IMR-90 (cell line): ENCODE data around the gene DNAJA1.

ENCODE experiments used
- BHLHE40 ChIP-seq: fragments of 150-350 bp; IDR thresholded peaks from 2 replicates; pipeline ENCODE4 v1.6.1; 2016; ENCODE audit warnings: mild to moderate bottlenecking, low read depth, low read length
- CEBPB ChIP-seq: IDR thresholded peaks from 2 replicates; pipeline ENCODE4 v1.6.1; 2012; ENCODE audit warnings: low read depth, low read length, improper control_type of control experiment
- CHD1 ChIP-seq: IDR thresholded peaks from 2 replicates; pipeline ENCODE4 v1.6.1; 2012; ENCODE audit warnings: low read depth, low read length, improper control_type of control experiment
- CTCF ChIP-seq: conservative IDR thresholded peaks from 2 replicates; pipeline ENCODE4 v1.5.1; 2012; ENCODE audit warnings: mild to moderate bottlenecking, low read depth, low read length, improper control_type of control experiment
- ELK1 ChIP-seq: fragments of 150-350 bp; IDR thresholded peaks from 2 replicates; pipeline ENCODE4 v1.6.1; 2016; ENCODE audit warnings: low read depth, mild to moderate bottlenecking, low read length, moderate library complexity, borderline replicate concordance
- MAFK ChIP-seq: IDR thresholded peaks from 2 replicates; pipeline ENCODE4 v1.6.1; 2012; ENCODE audit warnings: low read depth, low read length, improper control_type of control experiment
- MAZ ChIP-seq: IDR thresholded peaks from 2 replicates; pipeline ENCODE4 v1.6.1; 2012; ENCODE audit warnings: low read depth, mild to moderate bottlenecking, low read length, improper control_type of control experiment, moderate library complexity, borderline replicate concordance
- MXI1 ChIP-seq: IDR thresholded peaks from 2 replicates; pipeline ENCODE4 v1.6.1; 2012; ENCODE audit warnings: low read depth, mild to moderate bottlenecking, low read length, moderate library complexity, borderline replicate concordance
- NFE2L2 ChIP-seq: fragments of 150-350 bp; IDR thresholded peaks from 2 replicates; pipeline ENCODE4 v1.6.1; 2016; ENCODE audit warnings: low read depth, mild to moderate bottlenecking, low read length
- POLR2A ChIP-seq: IDR thresholded peaks from 2 replicates; pipeline ENCODE4 v1.6.1; 2012; ENCODE audit warnings: mild to moderate bottlenecking, low read depth, low read length
- RAD21 ChIP-seq: IDR thresholded peaks from 2 replicates; pipeline ENCODE4 v1.6.1; 2012; ENCODE audit warnings: low read length, improper control_type of control experiment
- RCOR1 ChIP-seq: IDR thresholded peaks from 2 replicates; pipeline ENCODE4 v1.6.1; 2012; ENCODE audit warnings: mild to moderate bottlenecking, low read length, improper control_type of control experiment; ENCODE audit not compliant: insufficient replicate concordance
- RFX5 ChIP-seq: IDR thresholded peaks from 2 replicates; pipeline ENCODE4 v1.8.0; 2012; ENCODE audit warnings: low read depth, mild to moderate bottlenecking, low read length, moderate library complexity
- USF2 ChIP-seq: fragments of 150-350 bp; IDR thresholded peaks from 2 replicates; pipeline ENCODE4 v1.6.1; 2017; ENCODE audit warnings: mild to moderate bottlenecking, antibody characterized with exemption, low read length, low read depth

- no peak for TF ChIP-seq CTCF
- TF ChIP-seq POLR2A = no peak
- no peak for TF ChIP-seq CEBPB
- TF ChIP-seq RCOR1 = no peak
- no peak for TF ChIP-seq MAFK
- no peak for TF ChIP-seq MAZ
- TF ChIP-seq USF2 = no peak
- TF ChIP-seq RAD21 = no peak
- no peak for TF ChIP-seq MXI1
- no peak for TF ChIP-seq BHLHE40
- no peak for TF ChIP-seq ELK1
- no peak for TF ChIP-seq CHD1
- no peak for TF ChIP-seq RFX5
- no peak for TF ChIP-seq NFE2L2
These were observed 57.1 kb downstream of the DNAJA1 start for GRCh38 chr9:33082128-33082527.
